Inflammatory macrophage (primary cell): ENCODE results near the gene DCANP1.

Experiments
- DNase-seq, 2 donors: peaks; one replicate each; pipeline ENCODE4 v3.0.0-alpha.2; 2020 to 2022

DCANP1 gene

GRCh38 chr5:135478938-135479337, 31.8 kb upstream of the DCANP1 start:
- DNase-seq: no peak

- DNase-seq: no peak
These were observed 30.5 kb upstream of the DCANP1 start for GRCh38 chr5:135477613-135478066.

GRCh38 chr5:135476615-135477581, 29.8 kb upstream of the DCANP1 start:
- DNase-seq: no peak

- no peak for DNase-seq
These were observed 27.0 kb upstream of the DCANP1 start for GRCh38 chr5:135473956-135474670.

- no peak for DNase-seq
These were observed 25.0 kb upstream of the DCANP1 start for GRCh38 chr5:135472141-135472540.

- no peak for DNase-seq
These were observed 24.6 kb upstream of the DCANP1 start for GRCh38 chr5:135471726-135472125.

GRCh38 chr5:135469911-135470310, 22.8 kb upstream of the DCANP1 start:
- no peak for DNase-seq

- no peak for DNase-seq
These were observed 21.4 kb upstream of the DCANP1 start for GRCh38 chr5:135468541-135468940.

GRCh38 chr5:135467871-135468485, 20.8 kb upstream of the DCANP1 start:
- DNase-seq: no peak

GRCh38 chr5:135467051-135467625, 20.0 kb upstream of the DCANP1 start:
- no peak for DNase-seq

- peak; percentile 78 to 79 for DNase-seq
These were observed 19.3 kb upstream of the DCANP1 start for GRCh38 chr5:135466178-135467050.

- no peak for DNase-seq
These were observed 18.4 kb upstream of the DCANP1 start for GRCh38 chr5:135465391-135466122.

- peak; percentile 73 to 75 for DNase-seq
These were observed 15.2 kb upstream of the DCANP1 start for GRCh38 chr5:135462304-135462703.

GRCh38 chr5:135461481-135462151, 14.5 kb upstream of the DCANP1 start:
- no peak for DNase-seq

GRCh38 chr5:135460246-135461033, 13.3 kb upstream of the DCANP1 start:
- no peak for DNase-seq

GRCh38 chr5:135458921-135459331, 11.8 kb upstream of the DCANP1 start:
- DNase-seq: no peak

- DNase-seq: no peak
These were observed 11.2 kb upstream of the DCANP1 start for GRCh38 chr5:135458356-135458755.

GRCh38 chr5:135457424-135458071, 10.4 kb upstream of the DCANP1 start:
- peak; percentile 68 to 75 for DNase-seq
